Fibroblast of the conjunctiva (primary cell): ENCODE measurements around the gene TFCP2.
"Not testable (repeated sequence)": the region's sequence is repeated elsewhere in the genome, so short reads cannot be mapped to it uniquely, and the experiment has no call there.

Experiments used
- DNase-seq: peaks from one replicate; pipeline ENCODE4 v3.0.0-alpha.2; 2010; ENCODE audit warnings: low read depth

TFCP2 gene

GRCh38 chr12:51080136-51080535 is 92.8 kb downstream of the TFCP2 start:
- DNase-seq = no peak

DNA sequence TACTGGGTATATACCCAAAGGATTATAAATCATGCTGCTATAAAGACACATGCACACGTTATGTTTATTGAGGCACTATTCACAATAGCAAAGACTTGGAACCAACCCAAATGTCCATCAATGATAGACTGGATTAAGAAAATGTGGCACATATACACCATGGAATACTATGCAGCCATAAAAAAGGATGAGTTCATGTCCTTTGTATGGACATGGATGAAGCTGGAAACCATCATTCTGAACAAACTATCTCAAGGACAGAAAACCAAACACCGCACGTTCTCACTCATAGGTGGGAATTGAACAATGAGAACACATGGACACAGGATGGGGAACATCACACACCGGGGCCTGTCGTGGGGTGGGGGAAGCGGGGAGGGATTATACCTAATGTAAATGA is 94.1 kb downstream of the TFCP2 start:
- DNase-seq = not testable (repeated sequence)

DNA sequence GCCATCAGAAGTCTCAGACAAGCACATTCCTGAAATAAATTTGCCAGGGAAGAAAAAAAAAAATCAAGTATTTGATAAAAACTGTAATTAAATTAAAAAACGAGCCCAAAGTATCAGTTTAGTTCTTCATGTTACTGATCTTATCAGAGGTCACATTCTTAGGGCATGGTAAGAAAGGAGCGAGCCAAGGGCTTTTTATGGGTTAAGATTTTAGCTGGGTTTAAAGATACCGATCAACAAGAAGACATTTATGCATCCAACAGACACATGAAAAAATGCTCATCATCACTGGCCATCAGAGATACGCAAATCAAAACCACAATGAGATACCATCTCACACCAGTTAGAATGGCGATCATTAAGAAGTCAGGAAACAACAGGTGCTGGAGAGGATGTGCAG is 94.6 kb downstream of the TFCP2 start:
- DNase-seq = not testable (repeated sequence)

DNA sequence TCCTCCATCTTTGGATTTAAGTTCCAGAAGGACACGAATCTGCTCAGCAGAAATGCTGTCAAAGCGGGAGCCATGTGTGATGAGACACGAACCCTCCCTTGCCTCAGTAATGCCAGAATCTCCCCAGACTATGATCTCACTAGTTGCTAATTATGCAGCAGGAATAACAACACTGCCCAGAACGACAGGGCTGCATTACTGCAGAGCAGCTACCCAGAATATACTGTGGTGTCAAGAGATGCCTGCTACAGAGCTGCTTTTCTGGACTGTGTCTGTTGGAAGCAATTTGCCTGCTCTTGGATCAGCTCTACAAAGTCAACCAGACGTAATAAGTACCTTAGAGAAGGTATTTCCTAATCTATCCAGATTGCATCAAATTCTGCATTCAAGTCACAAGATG is 95.0 kb downstream of the TFCP2 start:
- DNase-seq = no peak

DNA sequence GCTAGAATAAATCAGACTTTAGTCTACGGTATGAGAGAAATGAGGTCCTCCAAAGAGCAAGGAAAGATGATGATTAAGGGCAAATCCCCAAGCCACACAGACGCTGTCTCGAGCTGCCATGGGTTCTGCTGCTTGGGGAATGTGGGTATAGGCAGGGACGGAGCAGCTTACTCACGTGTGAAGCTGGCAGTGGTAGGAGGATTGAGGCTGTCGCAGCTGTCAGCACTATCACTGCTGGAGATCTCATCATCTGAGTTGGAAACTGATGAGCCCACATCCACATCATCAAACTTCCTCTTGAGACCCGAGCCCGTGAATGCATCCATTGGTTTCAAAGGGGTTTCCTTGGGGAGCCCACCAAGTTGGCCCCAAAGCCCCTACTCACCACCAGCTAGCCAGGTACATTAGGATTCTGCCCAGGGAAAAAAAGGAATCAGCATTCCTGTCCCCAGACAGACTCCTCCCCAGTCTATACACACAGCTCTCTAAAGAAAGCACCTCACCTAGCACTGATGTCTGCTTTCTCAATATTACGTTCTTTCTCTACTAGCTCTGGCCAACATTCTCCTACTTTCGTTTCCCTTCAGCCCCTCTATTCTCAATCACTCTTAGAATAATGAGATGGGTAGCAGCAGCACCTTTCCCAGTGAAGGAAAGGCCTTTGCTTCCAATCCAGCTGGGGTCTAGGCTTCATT is 96.6 kb downstream of the TFCP2 start:
- no peak for DNase-seq

GRCh38 chr12:51075390-51075789 is 97.5 kb downstream of the TFCP2 start:
- no peak for DNase-seq

- no peak for DNase-seq
Measured at GRCh38 chr12:51071663-51072062, 101.3 kb downstream of the TFCP2 start.

- DNase-seq = peak; percentile 79
Measured at GRCh38 chr12:51070004-51070403, 102.9 kb downstream of the TFCP2 start.

DNA sequence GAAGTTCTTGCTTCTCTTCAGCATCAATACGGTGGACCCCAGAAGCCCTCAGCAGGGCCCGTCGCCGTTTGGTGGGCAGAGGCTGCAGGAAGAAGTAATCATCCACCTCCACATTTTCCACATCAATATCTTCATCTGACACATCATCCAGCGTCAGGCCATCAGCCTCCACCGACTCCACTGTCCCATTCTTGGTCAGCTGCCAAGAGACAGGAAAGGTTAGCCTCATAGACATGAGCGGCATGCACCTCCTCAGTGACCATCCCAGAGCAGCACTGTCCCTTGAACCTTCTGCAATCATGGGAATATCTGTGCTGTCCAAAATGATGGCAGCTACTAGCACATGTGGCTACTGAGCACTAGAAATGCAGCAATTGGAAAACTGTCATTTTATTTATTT is 105.2 kb downstream of the TFCP2 start:
- DNase-seq = no peak

DNA sequence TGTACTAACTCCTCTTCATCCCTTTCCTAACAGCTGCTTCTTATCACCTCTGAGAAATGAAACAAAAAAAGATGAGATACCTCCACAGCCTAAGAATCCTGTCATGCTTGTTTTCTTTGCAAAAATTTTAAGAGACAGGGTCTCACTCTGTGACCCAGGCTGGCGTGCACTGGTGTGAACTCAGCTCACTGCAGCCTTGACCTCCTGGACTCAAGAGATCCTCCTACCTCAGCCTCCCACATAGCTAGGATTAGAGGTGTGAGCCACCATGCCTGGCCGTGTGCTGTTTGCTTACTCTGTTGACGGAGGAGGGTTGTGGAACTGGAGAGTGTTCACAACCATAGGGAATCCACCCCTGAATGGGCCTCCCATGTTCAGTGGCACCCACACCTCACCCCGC is 105.7 kb downstream of the TFCP2 start:
- DNase-seq = no peak

DNA sequence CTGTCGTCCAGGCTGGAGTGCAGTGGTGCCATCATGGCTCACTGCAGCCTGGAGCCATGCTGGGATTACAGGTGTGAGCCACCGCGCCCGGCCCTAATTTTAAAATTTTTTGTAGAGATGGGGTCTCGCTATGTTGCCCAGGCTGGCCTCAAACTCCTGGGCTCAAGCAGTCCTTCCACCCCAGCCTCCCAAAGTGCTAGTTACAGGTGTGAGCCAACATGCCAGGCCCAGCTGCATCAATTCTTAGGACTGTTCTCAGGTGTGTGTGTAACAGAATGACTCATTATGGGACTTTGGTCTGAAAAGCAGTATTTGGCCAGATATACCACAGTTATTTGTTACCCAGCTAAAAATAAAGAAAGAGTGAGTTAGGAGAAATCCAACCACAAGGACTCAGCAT is 107.4 kb downstream of the TFCP2 start:
- DNase-seq = no peak

GRCh38 chr12:51062631-51063397 is 110.1 kb downstream of the TFCP2 start:
- DNase-seq = no peak

DNA sequence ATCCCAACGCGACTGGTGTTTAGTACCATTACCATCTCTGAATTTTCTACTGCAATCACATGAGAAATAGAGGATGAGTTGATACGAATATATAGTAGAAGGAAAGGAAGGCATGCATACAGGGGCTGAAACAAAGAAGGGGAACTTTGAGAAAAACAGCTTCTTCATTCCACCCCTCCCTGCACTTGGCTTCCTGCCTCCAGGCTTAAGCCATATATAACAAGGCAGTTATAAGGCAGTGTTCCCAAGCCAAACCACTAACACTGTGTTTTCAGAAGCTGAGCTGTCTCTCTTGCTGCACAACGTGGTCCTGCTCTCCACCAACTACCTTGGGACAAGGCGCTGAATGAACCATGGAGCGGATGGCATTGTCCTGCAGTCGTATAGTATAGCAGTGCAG is 113.8 kb downstream of the TFCP2 start:
- no peak for DNase-seq

- DNase-seq = peak; percentile 26
Measured at GRCh38 chr12:51056242-51056641, 116.7 kb downstream of the TFCP2 start.

DNA sequence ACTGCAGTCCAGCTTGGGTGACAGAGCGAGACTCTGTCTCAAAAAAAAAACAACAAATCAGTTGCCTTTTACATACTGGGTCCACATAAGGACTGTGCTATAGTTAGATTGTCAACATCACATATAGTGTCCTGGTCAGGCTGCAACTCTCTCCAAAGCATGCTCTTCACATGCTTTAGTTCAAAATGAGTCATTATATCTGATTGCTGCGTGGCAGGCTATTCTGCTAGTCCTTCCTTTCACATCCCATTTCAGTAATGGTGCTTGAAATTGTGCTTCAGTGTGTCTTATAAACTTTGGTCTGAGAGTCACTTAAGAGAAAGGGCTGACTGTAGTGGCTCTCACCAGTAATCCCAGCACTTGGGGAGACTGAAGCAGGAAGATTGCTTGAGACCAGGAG is 117.9 kb downstream of the TFCP2 start:
- DNase-seq = no peak

- peak; percentile 6 for DNase-seq
Measured at GRCh38 chr12:51051787-51052186, 121.1 kb downstream of the TFCP2 start.

DNA sequence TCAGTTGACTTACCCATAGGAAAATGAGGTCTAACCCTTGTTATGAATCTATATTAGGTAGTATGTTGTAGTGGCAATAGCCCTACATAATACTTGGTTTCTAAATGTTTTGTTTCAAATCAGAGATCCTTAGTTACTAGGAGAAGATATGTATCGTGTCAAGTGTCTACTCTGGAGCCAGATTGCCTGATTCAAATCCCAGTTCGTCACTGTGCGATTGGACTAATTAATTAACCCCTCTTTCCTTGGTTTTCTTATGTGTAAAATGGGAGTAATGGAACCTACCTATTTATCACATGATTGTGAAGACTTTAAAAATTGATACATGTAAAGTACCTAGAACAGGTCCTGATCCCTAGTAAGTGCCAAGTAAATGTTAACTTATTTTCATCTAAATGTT is 123.4 kb downstream of the TFCP2 start:
- no peak for DNase-seq

GRCh38 chr12:51048661-51049251 is 124.2 kb downstream of the TFCP2 start:
- DNase-seq = no peak

GRCh38 chr12:51047655-51048540 is 125.0 kb downstream of the TFCP2 start, which contains the start of gene LETMD1:
Gene LETMD1 (plus strand): TSS chr12:51048327. CDS start chr12:51048357, 30 bp downstream.
- peak; percentile 99 for DNase-seq
